ENCODE measurements around the gene HHLA2. TPM values are rescaled to one million over a fixed set of nuclear protein-coding genes. Genes with fewer than 3 reads are reported as not detected.

The HHLA2 gene
- total RNA-seq, 4 donors from 2014 or later, result not detected

DNA sequence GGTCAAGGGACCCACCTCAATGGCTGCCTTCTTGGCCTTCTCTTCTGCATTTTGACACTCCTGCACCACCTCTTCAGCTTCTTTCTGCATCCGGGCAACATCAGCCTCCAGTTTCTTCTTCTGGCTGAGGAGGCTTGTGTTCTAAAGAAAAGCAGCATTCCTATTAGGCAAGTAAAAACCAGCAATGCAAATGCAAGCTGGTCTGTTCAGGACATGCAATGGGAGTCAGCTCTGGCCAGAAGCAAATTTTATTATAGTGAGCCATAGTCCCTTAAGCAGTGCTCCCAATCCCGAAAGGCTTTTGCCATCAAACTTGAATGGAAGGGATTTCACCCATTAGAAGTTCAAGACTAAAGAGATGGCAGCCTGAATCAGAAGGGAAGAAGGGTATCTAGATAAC is 97.7 kb downstream of the HHLA2 start:
- Histone ChIP-seq H3K4me1 (no peaks in the 10 kb centered on the region), H3K4me3 (no peak overlapping the region), H3K36me3 (no peaks in the 10 kb centered on the region), H3K9me3 (no peaks in the 10 kb centered on the region), H3K27me3 (peaks cover 6% of the 10 kb centered on the region), H3K27ac (no peak overlapping the region)
- no peak for ATAC-seq
- TF ChIP-seq POLR2AphosphoS5 (IDR thresholded peaks at IDR 0.05), result no peak
- no peak for TF ChIP-seq POLR2A (IDR thresholded peaks at IDR 0.05)
- WGBS, 2 donors (ENCODE audit: low coverage in 1 of 2), result 88 to 100% methylated on average over 1 to 2 of the region's 2 CpGs

- H3K4me1 ChIP-seq, result no peaks in the 10 kb centered on the region
- H3K9me3 ChIP-seq, result no peaks in the 10 kb centered on the region
- no peak for ATAC-seq
- no peaks in the 10 kb centered on the region for H3K36me3 ChIP-seq
- peaks cover 6% of the 10 kb centered on the region for H3K27me3 ChIP-seq
- TF ChIP-seq EP300 (IDR thresholded peaks at IDR 0.05) (no peak), POLR2AphosphoS5 (IDR thresholded peaks at IDR 0.05) (no peak), POLR2A (IDR thresholded peaks at IDR 0.05) (no peak)
- TF ChIP-seq, protein P1, sequence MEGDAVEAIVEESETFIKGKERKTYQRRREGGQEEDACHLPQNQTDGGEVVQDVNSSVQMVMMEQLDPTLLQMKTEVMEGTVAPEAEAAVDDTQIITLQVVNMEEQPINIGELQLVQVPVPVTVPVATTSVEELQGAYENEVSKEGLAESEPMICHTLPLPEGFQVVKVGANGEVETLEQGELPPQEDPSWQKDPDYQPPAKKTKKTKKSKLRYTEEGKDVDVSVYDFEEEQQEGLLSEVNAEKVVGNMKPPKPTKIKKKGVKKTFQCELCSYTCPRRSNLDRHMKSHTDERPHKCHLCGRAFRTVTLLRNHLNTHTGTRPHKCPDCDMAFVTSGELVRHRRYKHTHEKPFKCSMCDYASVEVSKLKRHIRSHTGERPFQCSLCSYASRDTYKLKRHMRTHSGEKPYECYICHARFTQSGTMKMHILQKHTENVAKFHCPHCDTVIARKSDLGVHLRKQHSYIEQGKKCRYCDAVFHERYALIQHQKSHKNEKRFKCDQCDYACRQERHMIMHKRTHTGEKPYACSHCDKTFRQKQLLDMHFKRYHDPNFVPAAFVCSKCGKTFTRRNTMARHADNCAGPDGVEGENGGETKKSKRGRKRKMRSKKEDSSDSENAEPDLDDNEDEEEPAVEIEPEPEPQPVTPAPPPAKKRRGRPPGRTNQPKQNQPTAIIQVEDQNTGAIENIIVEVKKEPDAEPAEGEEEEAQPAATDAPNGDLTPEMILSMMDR (IDR thresholded peaks at IDR 0.05), result no peak
- H3K27ac ChIP-seq, result no peak overlapping the region
- no peak overlapping the region for H3K4me3 ChIP-seq
- WGBS, 2 donors (ENCODE audit: low coverage in 1 of 2), result 72 to 100% methylated on average over 1 to 3 of the region's 3 CpGs
These were observed 98.2 kb downstream of the HHLA2 start for GRCh38 chr3:108394563-108394962.

- Histone ChIP-seq H3K27me3 (peaks cover 6% of the 10 kb centered on the region), H3K9me3 (peaks cover 0 to 4% (median 0%) of the 10 kb centered on the region in 3 donors), H3K4me3 (no peak overlapping the region), H3K36me3 (no peaks in the 10 kb centered on the region), H3K4me1 (no peaks in the 10 kb centered on the region), H3K27ac (no peak overlapping the region)
- TF ChIP-seq EP300 (IDR thresholded peaks at IDR 0.05) (no peak), POLR2AphosphoS5 (IDR thresholded peaks at IDR 0.05) (no peak), POLR2A (IDR thresholded peaks at IDR 0.05) (no peak)
- TF ChIP-seq, protein P1 (IDR thresholded peaks at IDR 0.05), result no peak
- ATAC-seq, result no peak
- 86 to 100% methylated on average over 1 of the region's 1 CpG for WGBS, 2 donors (ENCODE audit: low coverage in 1 of 2)
These were observed 100.0 kb downstream of the HHLA2 start for GRCh38 chr3:108396336-108396735.

- 92 to 100% methylated on average over 4 to 6 of the region's 6 CpGs for WGBS, 2 donors (ENCODE audit: low coverage in 1 of 2)
- no peaks in the 10 kb centered on the region for H3K4me1 ChIP-seq
- ATAC-seq, result no peak
- peaks cover 6% of the 10 kb centered on the region for H3K27me3 ChIP-seq
- H3K9me3 ChIP-seq, result peaks cover 0 to 4% (median 0%) of the 10 kb centered on the region in 3 donors
- H3K4me3 ChIP-seq, result no peak overlapping the region
- TF ChIP-seq EP300 (IDR thresholded peaks at IDR 0.05), result no peak
- no peak for TF ChIP-seq POLR2A (IDR thresholded peaks at IDR 0.05)
- no peak for TF ChIP-seq POLR2AphosphoS5 (IDR thresholded peaks at IDR 0.05)
- TF ChIP-seq, protein P1 (IDR thresholded peaks at IDR 0.05), result no peak
- H3K36me3 ChIP-seq, result no peaks in the 10 kb centered on the region
- H3K27ac ChIP-seq, result no peak overlapping the region
These were observed 102.2 kb downstream of the HHLA2 start for GRCh38 chr3:108398510-108398909.

- Histone ChIP-seq H3K4me1 (peaks cover 0 to 7% (median 0%) of the 10 kb centered on the region in 3 donors), H3K36me3 (no peaks in the 10 kb centered on the region), H3K9me3 (peaks cover 0 to 4% (median 0%) of the 10 kb centered on the region in 3 donors), H3K27ac (no peak overlapping the region), H3K27me3 (peaks cover 6% of the 10 kb centered on the region), H3K4me3 (no peak overlapping the region)
- ATAC-seq, result no peak
- 88% methylated on average over 1 to 2 of the region's 2 CpGs for WGBS, 2 donors (ENCODE audit: low coverage in 1 of 2)
- TF ChIP-seq POLR2AphosphoS5 (IDR thresholded peaks at IDR 0.05), result no peak
- no peak for TF ChIP-seq EP300 (IDR thresholded peaks at IDR 0.05)
- TF ChIP-seq, protein P1 (IDR thresholded peaks at IDR 0.05), result no peak
- no peak for TF ChIP-seq POLR2A (IDR thresholded peaks at IDR 0.05)
These were observed 105.5 kb downstream of the HHLA2 start for GRCh38 chr3:108401836-108402235.

Measured in gastroesophageal sphincter (tissue), 4 donors.